SK-N-SH treated with all-trans-retinoic acid at 6 μM for 48 hours (cell line): Measurements from ENCODE around the gene KLF2.

ENCODE experiments used
- ATAC-seq: fragments of 200-7000 bp; cut with Tn5 transposase; 3 replicates; pipeline ENCODE4 v1.9.1; 2020; ENCODE audit warnings: mild to moderate bottlenecking, moderate library complexity
- ARNTL ChIP-seq: fragments of 450-650 bp; formaldehyde crosslinking; IDR thresholded peaks from 2 replicates; pipeline ENCODE4 v1.5.0; 2020; ENCODE audit warnings: low read depth, mild to moderate bottlenecking, moderate library complexity, borderline replicate concordance
- BACH2 ChIP-seq: fragments of 250-450 bp; sonication (Bioruptor Pico); IDR thresholded peaks from 2 replicates; pipeline ENCODE4 v1.9.0; 2021; ENCODE audit warnings: mild to moderate bottlenecking, borderline replicate concordance
- CSDC2 ChIP-seq: fragments of 250-450 bp; sonication (Bioruptor Pico); IDR thresholded peaks from 2 replicates; pipeline ENCODE4 v1.5.0; 2020; ENCODE audit warnings: mild to moderate bottlenecking, moderate library complexity
- ESRRG ChIP-seq: fragments of 250-450 bp; sonication (Bioruptor Pico); IDR thresholded peaks from 2 replicates; pipeline ENCODE4 v1.6.1; 2021; ENCODE audit warnings: mild to moderate bottlenecking
- GLIS3 ChIP-seq: fragments of 250-450 bp; sonication (Bioruptor Pico); IDR thresholded peaks from 2 replicates; pipeline ENCODE4 v1.5.0; 2020; ENCODE audit warnings: mild to moderate bottlenecking, moderate library complexity
- ISL1 ChIP-seq: fragments of 250-450 bp; sonication (Bioruptor Pico); IDR thresholded peaks from 2 replicates; pipeline ENCODE4 v2.1.2; 2022; ENCODE audit warnings: mild to moderate bottlenecking, moderate library complexity
- OSR1 ChIP-seq: fragments of 250-450 bp; sonication (Bioruptor Pico); IDR thresholded peaks from 2 replicates; pipeline ENCODE4 v1.8.0; 2022; ENCODE audit warnings: moderate library complexity, mild to moderate bottlenecking, inconsistent platforms
- POU6F1 ChIP-seq: fragments of 250-450 bp; sonication (Bioruptor Pico); IDR thresholded peaks from 2 replicates; pipeline ENCODE4 v1.8.0; 2021; ENCODE audit warnings: low read depth, mild to moderate bottlenecking, moderate library complexity, borderline replicate concordance
- PPARA ChIP-seq: fragments of 250-450 bp; sonication (Bioruptor Pico); IDR thresholded peaks from 2 replicates; pipeline ENCODE4 v1.5.0; 2020; ENCODE audit warnings: mild to moderate bottlenecking, borderline replicate concordance
- RARB ChIP-seq: fragments of 250-450 bp; sonication (Bioruptor Pico); IDR thresholded peaks from 2 replicates; pipeline ENCODE4 v1.8.0; 2021; ENCODE audit warnings: mild to moderate bottlenecking, moderate library complexity
- SNAI2 ChIP-seq: fragments of 250-450 bp; sonication (Bioruptor Pico); IDR thresholded peaks from 2 replicates; pipeline ENCODE4 v1.5.0; 2020; ENCODE audit warnings: mild to moderate bottlenecking, moderate library complexity
- TCF4 ChIP-seq: fragments of 250-450 bp; sonication (Bioruptor Pico); IDR thresholded peaks from 2 replicates; pipeline ENCODE4 v1.8.0; 2021; ENCODE audit warnings: mild to moderate bottlenecking, moderate library complexity, borderline replicate concordance
- TOX ChIP-seq: fragments of 250-450 bp; sonication (Bioruptor Pico); IDR thresholded peaks from 2 replicates; pipeline ENCODE4 v1.8.0; 2021; ENCODE audit warnings: mild to moderate bottlenecking, moderate library complexity, borderline replicate concordance
- TSHZ2 ChIP-seq: fragments of 250-450 bp; sonication (Bioruptor Pico); IDR thresholded peaks from 2 replicates; pipeline ENCODE4 v1.5.0; 2020; ENCODE audit warnings: mild to moderate bottlenecking, moderate library complexity
- ZC3H10 ChIP-seq: fragments of 250-450 bp; sonication (Bioruptor Pico); IDR thresholded peaks from 2 replicates; pipeline ENCODE4 v1.5.1; 2021; ENCODE audit warnings: mild to moderate bottlenecking, moderate library complexity
- ZFP3 ChIP-seq: fragments of 250-450 bp; sonication (Bioruptor Pico); IDR thresholded peaks from 2 replicates; pipeline ENCODE4 v1.5.0; 2020; ENCODE audit warnings: mild to moderate bottlenecking, moderate library complexity
- ZFP30 ChIP-seq: fragments of 450-650 bp; formaldehyde crosslinking; IDR thresholded peaks from 2 replicates; pipeline ENCODE4 v1.5.0; 2022; ENCODE audit warnings: mild to moderate bottlenecking, moderate library complexity
- ZNF565 ChIP-seq: fragments of 450-650 bp; formaldehyde crosslinking; conservative IDR thresholded peaks from 2 replicates; pipeline ENCODE4 v1.5.0; 2020; ENCODE audit warnings: low read depth, mild to moderate bottlenecking, moderate library complexity
- ZNF8 ChIP-seq: fragments of 450-650 bp; formaldehyde crosslinking; IDR thresholded peaks from 2 replicates; pipeline ENCODE4 v1.5.0; 2020; ENCODE audit warnings: mild to moderate bottlenecking, moderate library complexity
- TF ChIP-seq, protein P1 (sequence below): fragments of 250-450 bp; sonication (Bioruptor Pico); IDR thresholded peaks from 2 replicates; pipeline ENCODE4 v1.5.1; 2020; ENCODE audit warnings: low read depth, mild to moderate bottlenecking, moderate library complexity
- TF ChIP-seq, protein P2 (sequence below): fragments of 250-450 bp; sonication (Bioruptor Pico); IDR thresholded peaks from 2 replicates; pipeline ENCODE4 v1.5.1; 2021; ENCODE audit warnings: mild to moderate bottlenecking, moderate library complexity

KLF2 gene

DNA sequence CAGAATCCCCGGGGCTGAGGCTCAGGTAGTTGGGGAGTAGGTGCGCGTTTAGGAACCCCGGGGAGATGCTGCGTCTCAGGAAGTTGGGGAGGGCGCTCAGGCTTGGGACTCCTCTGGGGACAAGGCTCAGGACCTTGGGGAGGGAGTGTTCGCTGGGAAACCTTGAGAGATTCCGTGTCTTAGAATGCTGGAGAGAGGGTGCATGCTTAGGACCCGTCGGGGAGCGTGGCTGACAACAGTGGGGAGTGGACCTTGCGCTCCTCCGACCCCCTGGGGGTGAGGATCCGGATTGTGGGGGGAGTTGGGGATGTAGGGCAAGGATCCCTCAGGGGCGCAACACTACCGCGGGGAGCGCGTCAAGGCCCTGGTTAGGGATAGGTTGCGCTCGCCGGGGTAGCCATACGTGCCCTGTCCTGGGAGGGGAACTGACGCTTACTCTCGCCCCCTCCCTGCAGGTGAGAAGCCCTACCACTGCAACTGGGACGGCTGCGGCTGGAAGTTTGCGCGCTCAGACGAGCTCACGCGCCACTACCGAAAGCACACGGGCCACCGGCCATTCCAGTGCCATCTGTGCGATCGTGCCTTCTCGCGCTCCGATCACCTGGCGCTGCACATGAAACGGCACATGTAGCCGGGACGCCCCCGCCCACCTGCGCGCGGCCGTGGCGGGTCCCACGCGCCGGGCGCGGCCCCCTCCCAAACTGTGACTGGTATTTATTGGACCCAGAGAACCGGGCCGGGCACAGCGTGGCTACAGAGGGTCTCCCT is 2.0 kb downstream of the KLF2 start:
- no peak for TF ChIP-seq TCF4
- no peak for TF ChIP-seq ZNF565 (CRISPR knock-in tag)
- TF ChIP-seq ZFP30 (CRISPR knock-in tag): no peak
- no peak for TF ChIP-seq ARNTL (CRISPR knock-in tag)
- TF ChIP-seq, protein P1, sequence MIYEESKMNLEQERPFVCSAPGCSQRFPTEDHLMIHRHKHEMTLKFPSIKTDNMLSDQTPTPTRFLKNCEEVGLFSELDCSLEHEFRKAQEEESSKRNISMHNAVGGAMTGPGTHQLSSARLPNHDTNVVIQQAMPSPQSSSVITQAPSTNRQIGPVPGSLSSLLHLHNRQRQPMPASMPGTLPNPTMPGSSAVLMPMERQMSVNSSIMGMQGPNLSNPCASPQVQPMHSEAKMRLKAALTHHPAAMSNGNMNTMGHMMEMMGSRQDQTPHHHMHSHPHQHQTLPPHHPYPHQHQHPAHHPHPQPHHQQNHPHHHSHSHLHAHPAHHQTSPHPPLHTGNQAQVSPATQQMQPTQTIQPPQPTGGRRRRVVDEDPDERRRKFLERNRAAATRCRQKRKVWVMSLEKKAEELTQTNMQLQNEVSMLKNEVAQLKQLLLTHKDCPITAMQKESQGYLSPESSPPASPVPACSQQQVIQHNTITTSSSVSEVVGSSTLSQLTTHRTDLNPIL (CRISPR knock-in tag): no peak
- no peak for TF ChIP-seq PPARA
- no peak for TF ChIP-seq GLIS3 (CRISPR knock-in tag)
- no peak for TF ChIP-seq TSHZ2 (CRISPR knock-in tag)
- no peak for TF ChIP-seq ESRRG
- no peak for TF ChIP-seq POU6F1 (CRISPR knock-in tag)
- no peak for ATAC-seq

- no peak for ATAC-seq
- TF ChIP-seq TOX (CRISPR knock-in tag): no peak
- no peak for TF ChIP-seq SNAI2
- TF ChIP-seq, protein P1 (CRISPR knock-in tag): no peak
- TF ChIP-seq ZNF8 (CRISPR knock-in tag): no peak
- no peak for TF ChIP-seq ZFP3 (CRISPR knock-in tag)
- TF ChIP-seq, protein P2, sequence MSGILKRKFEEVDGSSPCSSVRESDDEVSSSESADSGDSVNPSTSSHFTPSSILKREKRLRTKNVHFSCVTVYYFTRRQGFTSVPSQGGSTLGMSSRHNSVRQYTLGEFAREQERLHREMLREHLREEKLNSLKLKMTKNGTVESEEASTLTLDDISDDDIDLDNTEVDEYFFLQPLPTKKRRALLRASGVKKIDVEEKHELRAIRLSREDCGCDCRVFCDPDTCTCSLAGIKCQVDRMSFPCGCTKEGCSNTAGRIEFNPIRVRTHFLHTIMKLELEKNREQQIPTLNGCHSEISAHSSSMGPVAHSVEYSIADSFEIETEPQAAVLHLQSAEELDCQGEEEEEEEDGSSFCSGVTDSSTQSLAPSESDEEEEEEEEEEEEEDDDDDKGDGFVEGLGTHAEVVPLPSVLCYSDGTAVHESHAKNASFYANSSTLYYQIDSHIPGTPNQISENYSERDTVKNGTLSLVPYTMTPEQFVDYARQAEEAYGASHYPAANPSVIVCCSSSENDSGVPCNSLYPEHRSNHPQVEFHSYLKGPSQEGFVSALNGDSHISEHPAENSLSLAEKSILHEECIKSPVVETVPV (CRISPR knock-in tag): no peak
- TF ChIP-seq GLIS3 (CRISPR knock-in tag): no peak
- TF ChIP-seq ZC3H10 (CRISPR knock-in tag): no peak
- no peak for TF ChIP-seq ESRRG
- no peak for TF ChIP-seq ZNF565 (CRISPR knock-in tag)
- TF ChIP-seq TSHZ2 (CRISPR knock-in tag): no peak
- no peak for TF ChIP-seq RARB (CRISPR knock-in tag)
- TF ChIP-seq ZFP30 (CRISPR knock-in tag): no peak
- no peak for TF ChIP-seq BACH2 (CRISPR knock-in tag)
- no peak for TF ChIP-seq OSR1 (CRISPR knock-in tag)
- no peak for TF ChIP-seq CSDC2 (CRISPR knock-in tag)
- TF ChIP-seq ISL1: no peak
- TF ChIP-seq ARNTL (CRISPR knock-in tag): no peak
- TF ChIP-seq POU6F1 (CRISPR knock-in tag): no peak
- no peak for TF ChIP-seq TCF4
Observed at GRCh38 chr19:16327169-16327475, 2.5 kb downstream of the KLF2 start.
